Pancreas (tissue), 10 donors: ENCODE results near the gene ABTB2. TPM values are rescaled to one million over a fixed set of nuclear protein-coding genes. Genes with fewer than 3 reads are reported as not detected.

Experiments
- ATAC-seq, 4 donors: fragments of 200-7000 bp; cut with Tn5 transposase; one replicate each; pipeline versions ENCODE4 v1.8.0 to v1.9.1; 2020; ENCODE audit warnings: mild to moderate bottlenecking in 4 of 4, moderate library complexity in 4 of 4
- DNase-seq, 6 donors: peaks; one replicate each; pipeline ENCODE4 v3.0.0-alpha.2; 2020
- FAIRE-seq: peaks from 2 replicates; lab custom pipeline; 2012; peaks lifted over from hg19 to GRCh38; lab: Jason Lieb, UNC
- H3K27ac ChIP-seq, 4 donors: fragments of 200-600 bp; sonication (generic); 1 replicate in 3 of 4; 2 replicates in 1 of 4; pipeline versions ENCODE4 v1.5.0 to v1.8.0; 2020
- H3K27me3 ChIP-seq, 4 donors: fragments of 200-600 bp; one replicate each; pipeline ENCODE4 v1.8.0; 2021
- H3K36me3 ChIP-seq, 3 donors: fragments of 200-600 bp; sonication (generic) in 1 of 3; one replicate each; pipeline versions ENCODE4 v1.5.0 to v1.8.0; 2020 to 2021
- H3K4me1 ChIP-seq, 3 donors: fragments of 200-600 bp; one replicate each; pipeline ENCODE4 v1.8.0; 2021
- H3K4me3 ChIP-seq, 4 donors: fragments of 200-600 bp; sonication (generic) in 2 of 4; one replicate each; pipeline versions ENCODE4 v1.5.0 to v1.8.0; 2020 to 2021
- H3K9me3 ChIP-seq, 4 donors: fragments of 200-600 bp; one replicate each; pipeline ENCODE4 v1.8.0; 2021
- CTCF ChIP-seq, 4 donors: fragments of 200-600 bp; sonication (generic) in 3 of 4; IDR thresholded peaks; one replicate each; pipeline versions ENCODE4 v1.5.0 to v1.8.0; 2021; ENCODE audit warnings: antibody characterized with exemption in 4 of 4
- WGBS, 2 donors: extraction: QIAGEN DNeasy Blood & Tissue Kit; methylation state at CpG; one replicate each; pipeline ENCODE4 v1.1.7; 2013; 5-methylcytosine and 5-hydroxymethylcytosine counted together
- intact Hi-C, 3 donors: fragments of 100-400 bp; cut with DNase I; formaldehyde crosslinking; loops; one replicate each; pipeline versions ENCODE4 v1.11.1 to v1.14.2; 2022
- polyA plus RNA-seq, 2 donors: library from polyadenylated mRNA; stranded (reverse); fragments of 200-250 nt; gene quantifications; one replicate each; pipeline ENCODE4 v1.2.3, GENCODE V29; 2013
- total RNA-seq, 6 donors: library from RNA; stranded (reverse); fragmentation: NEBNext Ultra II Directional in 4 of 6; extraction: Animal tissue kit (Norgen Biotek cat#: 25700) in 4 of 6; gene quantifications; one replicate each; pipeline versions ENCODE4 v1.2.1 to v1.2.4, GENCODE V29; 2021 to 2023
- donor health status: healthy with polysubstance abuse.
- donor health status: DM: no; HTN: no; CAD: no; lungs with moderate emphysema.
- donor health status: DM: no; HTN: no; CAD: no.
- donor health status: control.
- donor health status: control.
- donor health status: Bipolar disorder and iron deficiency.
- donor health status: DM: yes; HTN: yes; CAD: no.
- donor health status: DM: no; HTN: no; CAD: no.
- donor health status: DM: no; HTN: no; CAD: no.
- donor health status: DM: yes; HTN: yes; CAD: no.

The ABTB2 gene
- total and polyA plus RNA-seq, 8 donors = 0.63 to 4.4 (median 1.9) TPM

- FAIRE-seq (no peak), DNase-seq (no peak), ATAC-seq (no peak)
- no peaks in the 10 kb centered on the region for H3K36me3 ChIP-seq
- no peak for TF ChIP-seq CTCF (IDR thresholded peaks at IDR 0.05)
- intact Hi-C loops = no loop called here
- no peaks in the 10 kb centered on the region for H3K27me3 ChIP-seq
- H3K9me3 ChIP-seq = no peaks in the 10 kb centered on the region
- H3K4me1 ChIP-seq = peaks cover 0 to 5% (median 0%) of the 10 kb centered on the region in 3 donors
- H3K4me3 ChIP-seq = no peak overlapping the region
- no peak overlapping the region for H3K27ac ChIP-seq
Observed at GRCh38 chr11:34271727-34272126, 86.1 kb downstream of the ABTB2 start.

- Histone ChIP-seq H3K27ac (no peak overlapping the region), H3K4me1 (peaks cover 0 to 5% (median 0%) of the 10 kb centered on the region in 3 donors), H3K4me3 (no peak overlapping the region), H3K36me3 (no peaks in the 10 kb centered on the region), H3K27me3 (no peaks in the 10 kb centered on the region), H3K9me3 (no peaks in the 10 kb centered on the region)
- DNase-seq (no peak), ATAC-seq (no peak), FAIRE-seq (no peak)
- 89 to 93% methylated on average over 5 of the region's 5 CpGs for WGBS, 2 donors
- intact Hi-C loops = no loop called here
- no peak for TF ChIP-seq CTCF (IDR thresholded peaks at IDR 0.05)
Observed at GRCh38 chr11:34270711-34271110, 87.1 kb downstream of the ABTB2 start.

- 87 to 90% methylated on average over 7 of the region's 7 CpGs for WGBS, 2 donors
- DNase-seq = no peak
- intact Hi-C loops = no loop called here
- Histone ChIP-seq H3K36me3 (no peaks in the 10 kb centered on the region), H3K4me1 (no peaks in the 10 kb centered on the region), H3K27ac (no peak overlapping the region), H3K27me3 (no peaks in the 10 kb centered on the region), H3K4me3 (no peak overlapping the region), H3K9me3 (no peaks in the 10 kb centered on the region)
- no peak for TF ChIP-seq CTCF (IDR thresholded peaks at IDR 0.05)
- no peak for FAIRE-seq
- no peak for ATAC-seq
Observed at GRCh38 chr11:34269694-34270245, 88.0 kb downstream of the ABTB2 start.

- FAIRE-seq (no peak), DNase-seq (no peak), ATAC-seq (no peak)
- Histone ChIP-seq H3K27me3 (no peaks in the 10 kb centered on the region), H3K36me3 (no peaks in the 10 kb centered on the region), H3K4me1 (no peaks in the 10 kb centered on the region), H3K9me3 (no peaks in the 10 kb centered on the region), H3K4me3 (no peak overlapping the region), H3K27ac (no peak overlapping the region)
- intact Hi-C loops = no loop called here
- WGBS, 2 donors = 70 to 82% methylated on average over 6 of the region's 6 CpGs
- no peak for TF ChIP-seq CTCF (IDR thresholded peaks at IDR 0.05)
Observed at GRCh38 chr11:34268906-34269430, 88.8 kb downstream of the ABTB2 start.

GRCh38 chr11:34267417-34267816, 90.4 kb downstream of the ABTB2 start:
- Histone ChIP-seq H3K36me3 (no peaks in the 10 kb centered on the region), H3K4me3 (no peak overlapping the region), H3K27me3 (no peaks in the 10 kb centered on the region), H3K4me1 (peaks cover 0 to 6% (median 0%) of the 10 kb centered on the region in 3 donors), H3K9me3 (no peaks in the 10 kb centered on the region), H3K27ac (peak overlapping the region in 2 of 4 donors; percentile 5 to 33)
- TF ChIP-seq CTCF (IDR thresholded peaks at IDR 0.05) = no peak
- DNase-seq (no peak), ATAC-seq (no peak), FAIRE-seq (no peak)
- intact Hi-C loops = no loop called here
- 70 to 71% methylated on average over 3 of the region's 3 CpGs for whole genome bisulfite sequencing, 2 donors
